Gastroesophageal sphincter (tissue), 4 donors: ENCODE results near the gene GUCY1A2. TPM values are rescaled to one million over a fixed set of nuclear protein-coding genes. Genes with fewer than 3 reads are reported as not detected.

Source experiments
- ATAC-seq: fragments of 150-250 bp; one replicate; pipeline ENCODE4 v1.9.1; 2016; ENCODE audit warnings: mild to moderate bottlenecking, moderate library complexity
- H3K27ac ChIP-seq, 4 donors: fragments of 200-600 bp; sonication (generic) in 3 of 4; 1 replicate in 3 of 4; 2 replicates in 1 of 4; pipeline ENCODE4 v1.5.1; 2016 to 2019
- H3K27me3 ChIP-seq: fragments of 200-600 bp; sonication (generic); one replicate; pipeline ENCODE4 v1.5.1; 2019
- H3K36me3 ChIP-seq, 2 donors: fragments of 200-600 bp; sonication (generic); one replicate each; pipeline ENCODE4 v1.5.1; 2019; ENCODE audit warnings: control low read depth in 1 of 2
- H3K4me1 ChIP-seq, 3 donors: fragments of 200-600 bp; sonication (generic); 1 replicate in 2 of 3; 2 replicates in 1 of 3; pipeline ENCODE4 v1.5.1; 2016 to 2019; ENCODE audit warnings: control low read depth in 2 of 3
- H3K4me3 ChIP-seq, 2 donors: fragments of 200-600 bp; sonication (generic); one replicate each; pipeline ENCODE4 v1.5.1; 2019; ENCODE audit warnings: mild to moderate bottlenecking in 1 of 2, moderate library complexity in 1 of 2
- H3K9me3 ChIP-seq, 3 donors: fragments of 200-600 bp; sonication (generic); one replicate each; pipeline ENCODE4 v1.5.1; 2017 to 2019; ENCODE audit warnings: control low read depth in 2 of 3
- CTCF ChIP-seq, 4 experiments: fragments of 200-600 bp in 2 of 4; fragments of 450-650 bp in 2 of 4; sonication (generic) in 1 of 4; IDR thresholded peaks; one replicate each; pipeline ENCODE4 v1.5.1; 2017 to 2019; ENCODE audit warnings: antibody characterized with exemption in 4 of 4, mild to moderate bottlenecking in 2 of 4, moderate library complexity in 2 of 4
- EP300 ChIP-seq: sonication (generic); formaldehyde crosslinking; IDR thresholded peaks from one replicate; pipeline ENCODE4 v1.6.1; 2017; ENCODE audit warnings: antibody characterized with exemption, mild to moderate bottlenecking
- POLR2A ChIP-seq, 2 donors: fragments of 450-650 bp; IDR thresholded peaks; one replicate each; pipeline ENCODE4 v1.6.1; 2017; ENCODE audit warnings: antibody characterized with exemption in 2 of 2, mild to moderate bottlenecking in 2 of 2, moderate library complexity in 1 of 2
- POLR2AphosphoS5 ChIP-seq: sonication (generic); formaldehyde crosslinking; IDR thresholded peaks from one replicate; pipeline ENCODE4 v1.6.1; 2017; ENCODE audit warnings: antibody characterized with exemption
- WGBS, 2 donors: methylation state at CpG; one replicate each; pipeline ENCODE4 v1.1.5; 2018; ENCODE audit warnings: low coverage in 1 of 2; 5-methylcytosine and 5-hydroxymethylcytosine counted together
- total RNA-seq, 4 donors: library from RNA; depleted of rRNA; stranded (reverse); fragments of >200 nt; gene quantifications; one replicate each; pipeline ENCODE4 v1.1.0, GENCODE V29; 2016

GUCY1A2 gene
- total RNA-seq, 4 donors from 2014 or later: 1.5 to 10.3 (median 3.7) TPM

- no peaks in the 10 kb centered on the region for H3K36me3 ChIP-seq
- peaks cover 0 to 25% (median 5%) of the 10 kb centered on the region in 3 donors for H3K4me1 ChIP-seq
- no peak for TF ChIP-seq CTCF (IDR thresholded peaks at IDR 0.05)
- TF ChIP-seq EP300: no peak
- TF ChIP-seq POLR2AphosphoS5: no peak
- TF ChIP-seq POLR2A (IDR thresholded peaks at IDR 0.05): no peak
- WGBS, 2 donors: 71 to 92% methylated on average over 1 of the region's 1 CpG
- H3K4me3 ChIP-seq: no peak overlapping the region
- no peak overlapping the region for H3K27ac ChIP-seq
- ATAC-seq: no peak
- H3K9me3 ChIP-seq: no peaks in the 10 kb centered on the region
- peaks cover 47% of the 10 kb centered on the region for H3K27me3 ChIP-seq
Observed at GRCh38 chr11:107014871-107015270, 3.4 kb downstream of the GUCY1A2 start.

- no peaks in the 10 kb centered on the region for H3K36me3 ChIP-seq
- H3K27me3 ChIP-seq: peaks cover 21% of the 10 kb centered on the region
- H3K4me1 ChIP-seq: no peaks in the 10 kb centered on the region
- H3K9me3 ChIP-seq: no peaks in the 10 kb centered on the region
- no peak for TF ChIP-seq EP300
- TF ChIP-seq CTCF (IDR thresholded peaks at IDR 0.05): no peak
- no peak for TF ChIP-seq POLR2AphosphoS5
- TF ChIP-seq POLR2A (IDR thresholded peaks at IDR 0.05): no peak
- WGBS, 2 donors: 57 to 80% methylated on average over 2 of the region's 2 CpGs
- no peak overlapping the region for H3K27ac ChIP-seq
- ATAC-seq: no peak
- no peak overlapping the region for H3K4me3 ChIP-seq
Observed at GRCh38 chr11:107011977-107012376, 6.3 kb downstream of the GUCY1A2 start.

GRCh38 chr11:107009190-107009589 lies 9.1 kb downstream of the GUCY1A2 start:
- Histone ChIP-seq H3K4me3 (no peak overlapping the region), H3K27me3 (peaks cover 1% of the 10 kb centered on the region), H3K9me3 (no peaks in the 10 kb centered on the region), H3K4me1 (no peaks in the 10 kb centered on the region), H3K27ac (no peak overlapping the region), H3K36me3 (no peaks in the 10 kb centered on the region)
- no peak for ATAC-seq
- TF ChIP-seq POLR2A (IDR thresholded peaks at IDR 0.05) (no peak), POLR2AphosphoS5 (no peak), EP300 (no peak), CTCF (IDR thresholded peaks at IDR 0.05) (no peak)
- 100% methylated on average over 1 of the region's 1 CpG; no CpG with 5 or more reads in 1 of the 2 donors for WGBS, 2 donors

GRCh38 chr11:107006076-107006833 lies 12.0 kb downstream of the GUCY1A2 start:
- Histone ChIP-seq H3K27me3 (no peaks in the 10 kb centered on the region), H3K4me3 (no peak overlapping the region), H3K9me3 (no peaks in the 10 kb centered on the region), H3K27ac (no peak overlapping the region), H3K4me1 (no peaks in the 10 kb centered on the region), H3K36me3 (no peaks in the 10 kb centered on the region)
- 55 to 65% methylated on average over 2 of the region's 2 CpGs for WGBS, 2 donors
- ATAC-seq: no peak
- TF ChIP-seq CTCF (IDR thresholded peaks at IDR 0.05): no peak
- TF ChIP-seq POLR2A (IDR thresholded peaks at IDR 0.05): no peak
- TF ChIP-seq POLR2AphosphoS5: no peak
- no peak for TF ChIP-seq EP300

- Histone ChIP-seq H3K27ac (no peak overlapping the region), H3K27me3 (no peaks in the 10 kb centered on the region), H3K4me1 (no peaks in the 10 kb centered on the region), H3K4me3 (no peak overlapping the region), H3K9me3 (no peaks in the 10 kb centered on the region), H3K36me3 (no peaks in the 10 kb centered on the region)
- ATAC-seq: no peak
- TF ChIP-seq POLR2A (IDR thresholded peaks at IDR 0.05) (no peak), POLR2AphosphoS5 (no peak), EP300 (no peak), CTCF (IDR thresholded peaks at IDR 0.05) (no peak)
- 94 to 100% methylated on average over 1 of the region's 1 CpG for WGBS, 2 donors
Observed at GRCh38 chr11:106999196-106999595, 19.1 kb downstream of the GUCY1A2 start.
